ENCODE data around the gene CAMSAP1.

Gene CAMSAP1

DNA sequence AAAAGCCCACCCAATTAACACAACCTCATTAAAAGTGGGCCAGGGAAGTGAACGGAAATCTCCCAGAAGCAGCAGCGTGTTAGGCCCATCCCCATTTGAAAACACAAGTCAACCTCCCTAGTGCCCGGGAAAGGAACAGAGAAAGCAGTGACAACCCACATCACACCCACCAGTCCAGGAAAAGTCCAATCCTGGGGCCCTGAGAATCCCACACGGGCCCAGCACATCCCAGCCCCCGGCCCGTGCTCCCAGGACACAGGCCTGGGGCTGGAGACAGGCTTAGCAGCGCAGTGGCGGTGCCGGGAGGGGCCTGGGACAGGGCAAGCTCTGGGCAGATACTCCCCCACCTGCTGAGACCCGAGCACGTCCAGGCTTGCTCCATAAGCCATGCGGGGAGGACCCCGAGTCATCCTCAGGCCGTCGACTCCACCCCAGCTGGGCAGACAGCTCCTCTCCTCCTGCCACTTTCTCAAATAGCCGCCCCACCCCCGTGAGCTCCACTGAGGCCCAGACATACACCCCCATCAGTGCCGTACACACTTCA, 104.4 kb downstream of the CAMSAP1 start:
- no peak overlapping the region for H3K4me3 ChIP-seq (ENCODE audit: low read depth, low read length)
- DNase-seq (ENCODE audit: low read depth) = no peak
- TF ChIP-seq, protein P1, sequence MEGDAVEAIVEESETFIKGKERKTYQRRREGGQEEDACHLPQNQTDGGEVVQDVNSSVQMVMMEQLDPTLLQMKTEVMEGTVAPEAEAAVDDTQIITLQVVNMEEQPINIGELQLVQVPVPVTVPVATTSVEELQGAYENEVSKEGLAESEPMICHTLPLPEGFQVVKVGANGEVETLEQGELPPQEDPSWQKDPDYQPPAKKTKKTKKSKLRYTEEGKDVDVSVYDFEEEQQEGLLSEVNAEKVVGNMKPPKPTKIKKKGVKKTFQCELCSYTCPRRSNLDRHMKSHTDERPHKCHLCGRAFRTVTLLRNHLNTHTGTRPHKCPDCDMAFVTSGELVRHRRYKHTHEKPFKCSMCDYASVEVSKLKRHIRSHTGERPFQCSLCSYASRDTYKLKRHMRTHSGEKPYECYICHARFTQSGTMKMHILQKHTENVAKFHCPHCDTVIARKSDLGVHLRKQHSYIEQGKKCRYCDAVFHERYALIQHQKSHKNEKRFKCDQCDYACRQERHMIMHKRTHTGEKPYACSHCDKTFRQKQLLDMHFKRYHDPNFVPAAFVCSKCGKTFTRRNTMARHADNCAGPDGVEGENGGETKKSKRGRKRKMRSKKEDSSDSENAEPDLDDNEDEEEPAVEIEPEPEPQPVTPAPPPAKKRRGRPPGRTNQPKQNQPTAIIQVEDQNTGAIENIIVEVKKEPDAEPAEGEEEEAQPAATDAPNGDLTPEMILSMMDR (IDR thresholded peaks at IDR 0.05; ENCODE audit: control insufficient read depth, extremely low read depth, insufficient read depth) = no peak

- H3K4me3 ChIP-seq (ENCODE audit: low read depth, low read length) = no peak overlapping the region
- DNase-seq (ENCODE audit: low read depth) = no peak
- TF ChIP-seq, protein P1 (IDR thresholded peaks at IDR 0.05; ENCODE audit: control insufficient read depth, extremely low read depth, insufficient read depth) = no peak
Observed at GRCh38 chr9:135801070-135801469, 106.3 kb downstream of the CAMSAP1 start.

- TF ChIP-seq, protein P1 (IDR thresholded peaks at IDR 0.05; ENCODE audit: control insufficient read depth, extremely low read depth, insufficient read depth) = no peak
Observed at GRCh38 chr9:135799261-135799660, 108.1 kb downstream of the CAMSAP1 start.

DNA sequence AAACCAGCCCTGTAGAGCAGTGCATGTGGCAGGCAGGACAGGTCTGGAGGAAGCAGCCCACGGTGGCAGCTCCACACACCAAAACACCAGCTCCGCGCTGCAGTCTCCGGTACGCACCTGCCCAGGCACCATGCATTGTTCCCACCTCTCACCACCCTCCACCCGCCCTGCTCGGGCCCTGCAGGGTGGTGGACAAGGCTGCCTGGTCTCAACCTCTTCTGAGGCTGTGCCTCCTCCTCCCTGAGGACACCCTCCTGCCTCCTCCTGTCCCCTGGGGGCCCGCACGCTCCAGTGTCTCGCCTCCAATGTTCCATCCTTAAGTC, 109.1 kb downstream of the CAMSAP1 start:
- no peak overlapping the region for H3K4me3 ChIP-seq (ENCODE audit: low read depth, low read length)
- no peak for DNase-seq (ENCODE audit: low read depth)
- TF ChIP-seq, protein P1 (IDR thresholded peaks at IDR 0.05; ENCODE audit: control insufficient read depth, extremely low read depth, insufficient read depth) = no peak

More at GRCh38 chr9:135799261-135799660, 108.1 kb downstream of the CAMSAP1 start:
- no peak overlapping the region for H3K4me3 ChIP-seq (ENCODE audit: low read depth, low read length)
- no peak for DNase-seq (ENCODE audit: low read depth)

DNA sequence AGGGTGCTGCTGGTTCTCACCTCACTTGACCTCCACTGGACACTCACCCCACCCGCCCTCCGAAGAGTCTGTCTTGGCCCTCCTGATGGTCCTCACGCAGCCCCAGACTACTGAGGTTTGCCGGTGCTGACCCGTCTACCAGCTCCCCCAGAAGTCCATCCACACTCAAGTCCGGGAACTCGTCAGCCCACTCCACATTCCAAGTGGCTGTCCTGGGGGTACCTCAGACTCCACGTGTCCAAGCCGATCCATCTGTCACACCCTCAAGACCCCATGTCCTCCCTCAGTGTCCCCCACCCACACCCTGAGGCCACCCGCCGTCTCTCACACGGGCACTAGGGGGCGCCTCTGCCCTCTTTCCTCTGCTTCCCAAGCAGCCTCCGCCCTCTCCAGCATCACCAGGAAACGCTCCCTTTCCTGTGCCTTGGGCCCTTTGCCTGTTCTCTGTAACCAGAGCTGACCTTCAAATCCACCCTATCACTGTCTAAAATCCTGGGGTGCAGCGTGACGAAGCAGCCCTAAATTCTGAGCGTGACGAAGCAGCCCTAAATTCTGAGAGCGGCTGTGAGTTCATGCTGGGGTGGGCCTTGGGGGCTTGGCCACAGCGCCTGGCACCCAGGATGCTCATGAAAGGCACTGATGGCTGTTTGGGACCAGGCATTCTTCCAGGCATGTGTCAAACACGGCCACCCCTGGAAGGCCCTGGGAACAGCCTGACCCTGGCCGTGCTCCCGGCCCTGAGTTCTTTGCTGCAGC, 109.7 kb downstream of the CAMSAP1 start:
- no peak for DNase-seq (ENCODE audit: low read depth)
- TF ChIP-seq, protein P1 (IDR thresholded peaks at IDR 0.05; ENCODE audit: control insufficient read depth, extremely low read depth, insufficient read depth) = peak; percentile 79
- no peak overlapping the region for H3K4me3 ChIP-seq (ENCODE audit: low read depth, low read length)

GRCh38 chr9:135796784-135797485, 110.4 kb downstream of the CAMSAP1 start:
- TF ChIP-seq, protein P1 (IDR thresholded peaks at IDR 0.05; ENCODE audit: control insufficient read depth, extremely low read depth, insufficient read depth) = no peak
- DNase-seq (ENCODE audit: low read depth) = no peak
- H3K4me3 ChIP-seq (ENCODE audit: low read depth, low read length) = no peak overlapping the region
